Activated CD8-positive, alpha-beta memory T cell treated with anti-CD3 and anti-CD28 coated beads for 24 hours (primary cell): ENCODE data around the gene RNF167.

Experiments
- DNase-seq: peaks from one replicate; pipeline ENCODE4 v3.0.0-alpha.2; 2020

Gene RNF167

GRCh38 chr17:4986951-4987766 is 47.1 kb downstream of the RNF167 start, which contains the start of gene CAMTA2:
TSS of gene CAMTA2 (minus strand) at chr17:4987675. CDS start at chr17:4986222, 1,453 bp downstream.
- DNase-seq: peak; percentile 96

DNA sequence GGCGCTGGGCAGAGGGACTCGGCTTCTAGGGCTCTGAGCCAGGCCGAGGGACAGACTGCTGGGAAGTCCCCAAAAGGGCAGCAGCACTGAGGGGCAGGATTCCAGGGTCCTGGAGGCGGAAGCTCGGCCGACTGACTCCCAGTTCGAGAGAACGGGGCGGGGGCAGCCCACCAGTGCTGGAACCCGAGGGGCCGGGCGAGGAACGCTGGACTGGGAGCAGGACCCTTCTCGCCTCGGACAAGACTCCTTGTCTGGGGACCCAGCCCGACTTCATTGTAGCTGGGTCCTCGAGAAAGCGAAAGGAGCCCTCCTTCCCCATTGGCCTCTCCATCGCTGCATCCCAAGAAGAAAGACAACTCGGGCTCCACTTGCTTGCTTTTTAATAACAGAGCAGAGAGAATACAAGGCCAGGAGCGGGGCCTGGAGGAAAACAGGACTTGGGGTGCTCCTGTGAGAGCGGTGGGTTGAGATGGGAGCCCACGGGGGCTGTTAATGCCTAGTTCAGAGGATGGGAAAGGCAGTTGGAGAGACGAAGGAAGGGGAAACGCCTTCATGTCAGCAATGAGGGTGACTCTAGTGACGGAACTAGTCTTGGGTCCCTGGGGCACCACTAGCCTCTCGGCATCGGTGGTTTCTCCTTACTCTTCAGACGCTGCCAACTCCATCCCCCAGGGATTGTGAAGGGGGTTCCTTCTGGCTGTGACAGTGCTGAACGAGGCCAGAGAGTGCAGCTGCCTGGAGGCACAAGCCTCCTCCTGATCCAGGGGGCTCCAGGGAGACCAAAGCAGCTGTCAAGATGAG is 47.9 kb downstream of the RNF167 start:
- DNase-seq: no peak

GRCh38 chr17:4994081-4994595 is 54.1 kb downstream of the RNF167 start:
- DNase-seq: no peak
